ENCODE data around the gene CST3.

CST3 gene

GRCh38 chr20:23602699-23603098 is 35.1 kb downstream of the CST3 start:
- no peak for DNase-seq (ENCODE audit: low read depth in 2 of 2)

DNA sequence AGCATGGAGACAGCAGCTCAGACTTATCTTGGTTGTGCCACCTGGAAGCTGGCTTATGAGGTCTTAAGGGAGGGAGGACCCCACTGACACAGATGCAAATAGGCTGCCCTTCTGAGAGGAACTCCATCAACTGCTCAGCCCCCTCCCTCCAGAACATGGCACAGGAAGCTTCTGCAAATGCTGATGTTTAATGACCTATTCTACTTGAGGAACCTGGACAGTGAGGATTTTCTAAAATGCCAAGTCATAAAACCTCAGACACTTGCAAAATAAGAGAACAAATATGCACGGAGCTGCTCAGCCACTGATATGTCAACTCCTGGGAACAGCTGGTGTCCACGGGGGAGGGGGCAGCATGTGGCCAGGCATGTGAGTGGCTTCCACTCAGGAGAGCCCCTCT is 35.5 kb downstream of the CST3 start:
- DNase-seq (ENCODE audit: low read depth in 2 of 2) = no peak

DNA sequence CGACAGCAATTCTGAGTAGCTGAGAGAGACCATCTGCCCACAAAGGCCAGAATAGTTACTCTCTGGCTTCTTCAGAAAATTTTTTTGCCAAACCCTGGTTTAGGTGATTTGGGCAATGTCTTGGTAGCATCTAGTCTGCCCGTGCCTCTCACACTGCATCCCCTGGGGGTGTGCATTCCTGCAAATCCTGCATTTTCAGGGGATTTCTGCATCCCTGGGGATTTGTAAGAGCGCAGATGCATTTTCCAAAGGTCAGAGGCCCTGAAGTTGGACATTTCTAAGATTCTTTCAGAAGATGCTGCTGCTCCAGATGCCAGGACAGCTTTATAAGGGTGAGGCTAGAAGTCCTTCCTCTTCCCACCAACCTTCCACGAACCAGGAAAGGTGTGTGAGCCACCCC is 36.0 kb downstream of the CST3 start:
- no peak for DNase-seq (ENCODE audit: low read depth in 2 of 2)

DNA sequence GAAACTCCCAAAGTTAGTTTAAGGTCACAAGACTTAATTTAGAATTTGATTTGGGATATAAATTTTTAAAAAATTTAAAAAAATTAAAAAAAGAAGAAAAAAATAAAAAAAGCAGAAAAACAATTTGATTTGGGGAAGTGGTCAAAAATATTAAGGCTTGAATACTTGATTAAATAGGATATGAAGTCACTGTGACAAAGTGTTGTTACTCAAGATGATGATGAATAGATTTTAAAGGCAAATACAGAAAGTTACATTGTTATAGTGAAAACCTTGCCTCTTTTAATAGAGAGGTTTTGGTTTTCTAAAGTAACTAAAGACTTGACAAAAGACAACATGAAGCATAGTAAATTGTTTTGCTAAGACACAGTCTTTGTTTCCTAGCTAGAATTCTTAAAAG is 39.3 kb downstream of the CST3 start:
- DNase-seq (ENCODE audit: low read depth in 2 of 2) = no peak

GRCh38 chr20:23596579-23597250 is 41.0 kb downstream of the CST3 start:
- DNase-seq (ENCODE audit: low read depth in 2 of 2) = no peak

- no peak for DNase-seq (ENCODE audit: low read depth in 2 of 2)
These were observed 41.8 kb downstream of the CST3 start for GRCh38 chr20:23595941-23596340.

DNA sequence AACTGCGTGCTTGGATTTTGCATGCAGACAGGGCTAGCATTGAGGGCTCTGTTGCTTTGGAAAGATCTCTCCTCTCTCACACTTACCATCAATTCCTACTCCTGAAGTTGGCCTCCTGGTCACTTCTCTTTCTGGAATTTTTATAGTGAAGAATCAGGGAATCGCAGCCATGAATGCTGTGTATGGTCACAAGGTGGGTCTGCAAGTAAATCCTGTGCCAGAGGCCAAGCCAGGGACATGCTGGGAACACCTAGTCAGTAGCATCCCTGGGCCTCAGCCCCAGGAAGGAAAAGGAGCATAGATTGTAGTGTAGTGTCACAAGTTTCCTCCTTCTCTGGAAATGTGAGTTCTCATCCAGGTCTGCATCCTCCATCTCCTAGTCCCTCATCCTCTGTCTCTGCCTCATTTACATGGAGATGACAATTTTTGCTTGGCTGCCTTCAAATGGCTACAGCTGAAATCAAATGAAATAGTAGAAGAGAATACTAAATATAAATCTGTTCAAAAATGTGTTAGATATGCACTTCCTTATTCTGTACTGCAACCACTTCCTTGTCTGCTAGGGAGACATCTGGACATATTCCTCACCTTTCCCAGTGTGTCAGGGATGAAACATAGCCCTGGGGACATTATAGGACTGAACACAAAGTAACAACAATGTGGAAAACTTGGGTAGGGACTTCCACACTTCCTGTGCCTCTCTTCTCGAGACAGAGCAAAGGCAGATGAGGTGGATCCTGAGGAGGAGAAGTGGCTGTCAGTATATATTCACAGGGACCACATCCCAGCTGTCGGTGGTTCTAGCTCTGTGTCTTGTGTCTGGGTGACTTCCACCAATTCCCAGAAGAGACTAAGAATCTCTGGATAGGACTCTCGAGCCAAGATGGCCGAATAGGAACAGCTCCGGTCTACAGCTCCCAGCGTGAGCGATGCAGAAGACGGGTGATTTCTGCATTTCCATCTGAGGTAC is 49.0 kb downstream of the CST3 start:
- no peak for DNase-seq (ENCODE audit: low read depth in 2 of 2)

DNA sequence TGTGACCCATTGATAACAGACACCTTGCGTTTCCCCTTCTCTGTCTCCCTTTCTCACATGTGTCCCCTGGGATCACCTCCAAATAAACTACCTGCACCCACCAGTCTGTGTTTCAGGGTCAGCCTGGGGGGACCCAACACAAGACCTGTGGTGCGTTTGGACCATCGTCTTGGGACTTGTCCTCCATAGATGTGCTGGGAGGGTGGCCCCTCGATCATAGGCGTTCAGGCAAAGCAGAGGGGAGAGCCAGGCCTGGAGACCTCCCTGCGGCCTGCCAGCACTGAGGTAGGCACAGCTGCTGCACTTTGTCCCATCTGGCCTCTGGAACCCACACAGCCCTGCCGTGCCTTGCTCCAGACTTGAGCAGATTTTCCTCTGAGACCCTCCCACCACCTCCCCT is 50.1 kb downstream of the CST3 start:
- no peak for DNase-seq (ENCODE audit: low read depth in 2 of 2)

DNA sequence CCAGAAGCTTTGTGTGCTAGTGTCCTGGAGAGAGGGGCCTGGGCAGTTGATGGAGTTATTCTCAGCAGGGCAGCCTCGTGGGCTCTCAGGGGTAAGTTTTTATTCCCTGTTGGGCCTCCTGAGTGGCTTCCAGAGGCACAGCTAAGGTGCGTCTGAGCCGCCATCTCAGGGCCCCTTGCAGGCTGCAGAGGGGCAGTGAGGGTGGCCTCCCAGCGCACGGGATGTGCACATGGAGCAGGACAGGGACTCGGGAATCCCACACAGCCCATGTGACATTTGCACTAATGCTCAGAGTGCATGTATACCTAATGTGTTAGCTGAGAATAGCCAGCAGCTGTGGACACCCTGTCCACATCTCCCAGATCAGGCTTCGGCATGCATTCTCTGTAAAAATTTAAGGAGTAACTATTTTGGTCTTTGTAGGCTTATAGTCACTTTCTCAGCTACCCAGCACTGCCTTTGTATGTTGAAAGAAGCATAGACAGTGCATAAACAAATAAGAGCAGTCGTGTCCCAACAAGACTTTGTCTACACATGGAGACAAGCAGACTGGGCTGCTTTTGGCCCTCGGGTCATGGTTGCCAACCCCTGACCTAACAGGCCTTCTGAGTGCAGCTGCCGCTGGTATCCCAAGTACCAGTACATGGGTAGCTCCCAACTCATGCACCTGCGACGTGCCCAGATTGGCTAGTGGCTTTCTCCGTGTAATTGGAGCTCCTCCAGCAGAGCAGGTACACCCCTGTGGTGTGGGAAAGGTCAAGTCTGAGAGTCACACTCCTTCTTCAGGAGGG is 50.8 kb downstream of the CST3 start:
- no peak for DNase-seq (ENCODE audit: low read depth in 2 of 2)

DNA sequence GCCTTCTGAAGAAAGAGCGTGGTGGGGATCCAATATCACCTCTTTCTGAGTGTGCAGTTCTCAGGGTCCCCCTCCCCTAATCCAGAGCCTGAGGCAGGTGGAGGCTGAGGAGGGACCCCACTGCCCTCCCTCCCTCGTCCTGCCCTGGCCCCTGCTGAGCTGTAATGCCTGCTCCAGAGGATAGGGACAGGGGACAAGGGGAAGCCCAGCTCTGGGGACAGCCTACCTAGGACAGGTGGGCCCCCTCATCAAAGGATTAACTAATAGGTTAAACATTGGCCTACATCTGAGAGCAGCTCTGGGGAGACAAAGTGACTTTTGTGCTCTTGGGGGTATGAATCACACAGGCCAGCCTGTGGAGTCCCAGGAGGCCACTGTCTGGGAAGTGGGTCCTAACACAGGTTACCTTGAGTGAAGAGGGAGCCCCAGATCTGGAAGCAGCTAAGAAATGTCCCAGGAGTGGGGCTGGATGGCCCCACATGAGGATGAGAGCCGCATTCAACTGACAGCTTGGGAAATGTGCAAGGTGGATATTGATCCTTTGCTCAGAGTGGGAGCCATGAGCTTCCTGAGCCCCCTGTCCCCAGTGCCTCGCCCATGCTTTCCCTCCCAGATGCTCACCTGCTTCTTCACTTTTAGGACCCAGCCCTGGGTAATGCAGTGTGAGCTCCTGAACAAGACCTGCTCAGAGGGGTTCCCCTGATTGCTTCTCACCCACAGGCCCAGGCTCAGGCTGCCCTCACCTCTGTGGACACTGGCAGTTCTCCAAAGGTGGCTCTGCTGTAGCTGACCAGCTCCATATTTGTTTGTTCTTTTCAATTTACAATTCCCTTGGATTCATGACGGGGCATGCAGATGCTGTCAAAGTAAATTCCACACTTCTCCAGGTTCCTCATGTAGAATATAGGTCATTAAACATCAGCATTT is 51.7 kb downstream of the CST3 start:
- DNase-seq (ENCODE audit: low read depth in 2 of 2) = no peak

GRCh38 chr20:23585449-23585807 is 52.3 kb downstream of the CST3 start:
- no peak for DNase-seq (ENCODE audit: low read depth in 2 of 2)

GRCh38 chr20:23584434-23585199 is 53.1 kb downstream of the CST3 start:
- no peak for DNase-seq (ENCODE audit: low read depth in 2 of 2)
